GM21423 (cell line): Measurements from ENCODE around the gene PRELID3B.

Source experiments
- ATAC-seq: cut with Tn5 transposase; IDR thresholded peaks from one replicate; pipeline ENCODE4 v1.9.1; 2021; ENCODE audit warnings: mild to moderate bottlenecking, moderate library complexity; ENCODE audit not compliant: unreplicated experiment

Gene PRELID3B

GRCh38 chr20:58997141-58997770, 45.3 kb downstream of the PRELID3B start:
- ATAC-seq, result no peak

DNA sequence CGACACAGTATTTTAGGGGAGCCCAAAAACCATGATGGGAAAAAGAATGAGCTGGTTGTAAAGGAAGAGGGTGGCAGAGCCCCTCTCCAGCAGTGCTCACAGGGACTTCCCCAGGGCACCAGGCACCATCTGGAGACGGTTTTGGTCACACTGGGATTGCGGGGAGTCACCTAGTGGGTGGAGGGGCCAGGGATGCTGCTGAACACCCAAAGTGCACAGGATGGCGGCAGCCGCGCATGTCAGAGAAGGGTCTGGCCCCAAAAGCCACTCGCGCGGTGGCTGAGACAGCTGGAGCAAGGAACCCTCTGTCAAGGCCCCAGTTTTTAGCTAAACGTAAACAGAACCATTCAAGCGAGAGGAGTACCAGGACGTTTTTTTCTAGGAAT, 46.4 kb downstream of the PRELID3B start:
- no peak for ATAC-seq

DNA sequence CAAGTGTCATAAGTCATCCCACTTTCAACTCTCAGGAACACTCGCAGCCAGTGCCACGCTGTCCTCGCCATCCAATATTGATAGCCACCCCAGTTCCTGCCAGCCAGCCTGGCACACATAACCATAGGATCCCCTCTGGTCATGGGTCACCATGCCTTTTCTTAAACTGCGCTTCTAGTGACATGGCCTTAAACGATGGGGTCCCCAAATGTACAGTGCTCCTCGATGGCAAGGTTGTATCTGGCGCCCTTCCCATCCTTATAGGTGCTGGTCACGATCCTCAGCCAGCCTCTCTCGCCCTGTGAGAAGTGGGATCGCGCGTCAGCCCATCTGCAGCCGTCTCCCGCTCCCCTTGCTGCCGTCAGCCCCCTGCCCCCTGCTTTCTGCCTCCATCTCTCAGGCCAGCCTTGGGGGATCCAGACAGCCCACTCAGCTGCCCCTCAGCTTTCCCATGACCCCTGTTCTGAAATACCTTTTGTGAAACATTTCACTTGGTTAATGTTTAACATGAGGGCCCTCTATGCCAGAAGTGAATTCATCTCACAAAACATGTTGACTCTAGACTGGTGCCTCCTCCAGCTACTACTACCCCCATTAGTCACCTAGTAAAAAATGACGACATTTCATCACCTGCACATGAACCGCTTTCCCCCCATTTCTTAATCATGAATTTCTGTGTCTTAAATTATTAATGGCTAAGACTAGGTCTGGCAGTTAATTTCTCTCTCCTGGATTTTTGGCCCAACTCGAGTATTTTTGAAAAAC, 46.9 kb downstream of the PRELID3B start:
- ATAC-seq, result no peak

- no peak for ATAC-seq
Measured at GRCh38 chr20:58994390-58995159, 48.0 kb downstream of the PRELID3B start.

- no peak for ATAC-seq
Measured at GRCh38 chr20:58993332-58994248, 49.0 kb downstream of the PRELID3B start.

- no peak for ATAC-seq
Measured at GRCh38 chr20:58992911-58993310, 49.7 kb downstream of the PRELID3B start.

DNA sequence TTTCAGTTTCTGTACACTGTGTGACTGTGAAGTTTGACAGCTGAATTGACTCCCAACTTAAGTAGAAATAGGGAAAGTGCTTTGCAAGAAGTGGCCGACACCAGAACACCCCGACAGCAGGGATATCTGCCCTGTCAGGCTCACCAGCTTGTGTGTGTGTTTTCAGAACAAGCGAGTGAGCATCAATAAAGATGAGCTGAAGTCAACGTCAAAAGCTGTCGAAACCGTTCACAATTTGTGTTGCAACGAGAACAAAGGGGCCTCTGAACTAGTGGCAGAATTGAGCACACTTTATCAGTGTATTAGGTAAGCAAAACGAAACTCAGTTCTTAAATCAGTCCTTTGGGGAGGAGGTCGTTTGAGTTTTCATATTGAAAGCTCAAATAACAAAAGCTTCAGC, 50.9 kb downstream of the PRELID3B start:
- ATAC-seq, result no peak

- ATAC-seq, result no peak
Measured at GRCh38 chr20:58990651-58991445, 51.7 kb downstream of the PRELID3B start.

- no peak for ATAC-seq
Measured at GRCh38 chr20:58989196-58989595, 53.4 kb downstream of the PRELID3B start.

DNA sequence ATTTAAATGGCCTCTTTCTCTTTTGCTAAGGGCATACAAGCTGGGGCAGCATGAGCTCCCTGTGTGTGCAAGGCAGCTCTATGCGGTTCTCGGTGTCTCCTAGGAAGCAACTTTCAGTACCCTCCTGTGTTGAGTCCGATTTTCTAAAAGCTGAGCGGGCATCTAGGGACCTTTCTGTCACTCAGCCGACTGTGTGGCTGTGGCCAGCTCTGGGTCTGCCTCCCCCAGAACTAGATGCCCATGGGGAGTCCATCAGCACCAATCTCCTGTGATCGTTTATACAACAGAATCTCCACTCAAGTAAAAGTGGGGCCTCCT, 54.1 kb downstream of the PRELID3B start:
- no peak for ATAC-seq

DNA sequence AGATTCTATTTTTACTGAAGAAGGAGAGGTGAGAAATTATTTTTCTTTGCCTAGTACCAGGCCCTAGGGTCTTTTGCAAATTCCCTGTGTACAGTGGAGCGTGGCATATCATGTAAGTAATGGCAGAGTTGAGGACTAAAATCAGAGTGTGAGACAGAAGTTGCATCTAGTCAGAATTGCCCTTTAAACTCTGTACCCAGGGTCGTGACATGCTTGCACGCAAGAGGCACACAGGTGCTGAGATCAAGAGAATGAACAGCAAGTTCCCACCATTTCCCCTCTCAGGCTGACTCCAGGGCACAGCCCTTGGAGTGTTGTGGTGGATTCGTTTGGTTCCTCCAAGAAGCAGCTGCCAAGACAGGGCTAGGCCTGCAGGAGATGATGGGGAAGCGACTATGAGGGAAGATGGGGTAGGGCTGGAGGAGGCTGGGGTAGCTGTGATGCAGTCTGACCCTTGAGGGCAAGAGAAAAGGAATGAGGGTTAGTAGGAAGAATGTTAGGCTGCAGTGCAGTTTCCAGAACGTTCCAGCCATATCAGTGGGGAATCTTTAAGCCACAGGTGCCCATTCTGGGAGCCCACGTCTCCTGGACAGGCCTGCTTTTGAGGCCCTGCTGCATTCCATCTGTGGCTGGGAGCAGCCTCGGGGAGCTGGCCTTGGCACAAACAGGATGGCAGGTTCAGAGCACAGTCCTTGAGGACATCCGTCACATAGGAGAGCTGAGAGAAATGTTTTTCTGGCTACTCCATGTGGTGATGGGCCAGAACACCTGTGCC, 54.6 kb downstream of the PRELID3B start:
- no peak for ATAC-seq

- ATAC-seq, result no peak
Measured at GRCh38 chr20:58986968-58987517, 55.5 kb downstream of the PRELID3B start.

DNA sequence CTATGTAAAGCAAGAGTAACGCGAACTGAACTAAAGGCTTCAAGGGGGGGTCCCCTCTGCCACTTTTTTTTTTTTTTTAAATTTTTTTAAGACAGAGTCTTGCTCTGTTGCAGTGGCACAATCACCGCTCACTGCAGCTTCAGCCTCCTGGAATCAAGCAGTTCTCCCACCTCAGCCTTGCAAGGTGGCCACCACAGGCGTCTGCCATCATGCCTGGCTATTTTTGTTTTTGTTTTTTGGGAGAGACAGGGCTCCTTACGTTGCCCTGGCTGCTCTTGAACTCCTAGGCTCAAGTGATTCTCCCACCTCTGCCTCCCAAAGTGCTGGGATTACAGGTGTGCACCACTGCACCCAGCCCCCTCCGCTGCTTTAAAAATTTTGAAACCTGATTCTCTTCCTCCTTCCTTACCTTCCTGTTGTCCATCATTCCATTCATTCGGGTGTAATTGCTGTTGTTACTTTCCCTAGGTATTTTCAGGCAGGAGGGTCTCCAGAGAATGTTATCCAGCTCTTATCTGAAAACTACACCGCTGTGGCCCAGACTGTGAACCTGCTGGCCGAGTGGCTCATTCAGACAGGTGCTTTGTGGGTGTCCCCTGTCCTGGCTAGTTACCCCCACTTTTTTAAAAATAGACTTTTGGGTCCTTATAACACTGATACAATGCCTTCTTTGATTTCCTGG, 56.2 kb downstream of the PRELID3B start:
- ATAC-seq, result no peak

DNA sequence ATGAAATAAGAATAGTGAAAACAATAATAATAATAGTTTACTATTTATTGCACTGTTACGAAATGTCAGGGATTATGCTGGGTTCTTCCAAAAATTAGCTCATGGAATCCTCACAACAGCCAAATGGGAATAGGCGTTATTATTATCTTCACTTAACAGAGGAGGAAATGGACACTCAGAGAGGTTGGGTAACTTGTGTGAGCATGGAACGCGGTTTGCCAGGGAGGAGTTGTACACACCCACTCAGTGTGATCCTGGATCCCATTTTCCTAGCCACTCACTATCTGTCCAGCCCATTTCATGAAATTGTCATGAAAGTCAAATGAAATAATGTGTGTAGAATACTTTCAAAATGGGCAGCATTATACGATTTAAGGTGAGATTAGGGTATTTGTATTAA, 56.9 kb downstream of the PRELID3B start:
- no peak for ATAC-seq

DNA sequence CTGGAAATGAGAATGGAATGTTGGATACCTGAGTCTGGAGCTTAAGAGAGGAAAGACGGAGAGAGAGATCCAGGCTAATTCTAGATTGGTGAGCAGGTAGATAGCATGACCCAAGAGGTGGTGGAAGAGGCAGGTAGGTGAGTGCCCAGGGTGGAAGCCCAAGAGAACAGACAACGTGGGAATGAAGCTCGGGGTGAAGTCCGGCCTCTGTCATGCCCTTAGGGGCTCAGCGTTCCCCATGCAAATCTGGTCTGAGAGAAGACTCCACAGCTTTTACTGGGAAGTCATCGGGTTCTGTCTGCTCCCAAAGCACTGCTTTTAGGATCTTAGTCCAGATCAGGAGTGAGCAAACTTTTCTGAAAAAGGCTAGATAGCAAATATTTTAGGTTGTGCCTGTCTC, 57.9 kb downstream of the PRELID3B start:
- no peak for ATAC-seq
